ENCODE measurements around the gene PITPNC1.

DNA sequence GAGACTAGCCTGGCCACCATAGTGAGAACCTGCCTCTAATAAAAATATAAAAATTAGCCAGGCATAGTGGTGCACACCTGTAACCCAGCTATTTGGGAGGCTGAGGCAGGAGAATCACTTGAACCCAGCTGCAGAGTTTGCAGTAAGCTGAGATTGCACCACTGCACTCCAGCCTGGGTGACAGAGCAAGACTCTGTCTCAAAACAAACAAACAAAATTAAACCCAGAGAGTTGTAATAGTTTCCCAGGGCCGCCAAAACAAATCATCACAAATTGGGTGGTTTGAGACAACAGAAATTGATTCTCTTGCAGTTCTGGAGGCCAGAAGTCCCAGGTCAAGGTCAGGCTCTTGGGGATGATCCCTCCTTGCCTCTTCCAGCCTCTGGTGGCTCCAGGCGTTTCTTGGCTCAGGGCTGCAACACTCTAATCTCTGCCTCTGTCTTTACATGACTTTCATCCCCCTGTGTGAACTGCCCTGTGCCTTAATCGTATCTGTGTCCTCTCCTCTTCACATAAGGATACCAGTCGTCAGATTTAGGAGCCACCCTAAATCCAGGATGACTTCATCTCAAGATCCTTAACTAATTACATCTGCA lies 240.3 kb downstream of the PITPNC1 start:
- TF ChIP-seq POLR2A (IDR thresholded peaks at IDR 0.05; ENCODE audit: low read depth) (no peak), EP300 (IDR thresholded peaks at IDR 0.05) (no peak), POLR2AphosphoS5 (IDR thresholded peaks at IDR 0.05) (no peak)
- TF ChIP-seq, protein P1, sequence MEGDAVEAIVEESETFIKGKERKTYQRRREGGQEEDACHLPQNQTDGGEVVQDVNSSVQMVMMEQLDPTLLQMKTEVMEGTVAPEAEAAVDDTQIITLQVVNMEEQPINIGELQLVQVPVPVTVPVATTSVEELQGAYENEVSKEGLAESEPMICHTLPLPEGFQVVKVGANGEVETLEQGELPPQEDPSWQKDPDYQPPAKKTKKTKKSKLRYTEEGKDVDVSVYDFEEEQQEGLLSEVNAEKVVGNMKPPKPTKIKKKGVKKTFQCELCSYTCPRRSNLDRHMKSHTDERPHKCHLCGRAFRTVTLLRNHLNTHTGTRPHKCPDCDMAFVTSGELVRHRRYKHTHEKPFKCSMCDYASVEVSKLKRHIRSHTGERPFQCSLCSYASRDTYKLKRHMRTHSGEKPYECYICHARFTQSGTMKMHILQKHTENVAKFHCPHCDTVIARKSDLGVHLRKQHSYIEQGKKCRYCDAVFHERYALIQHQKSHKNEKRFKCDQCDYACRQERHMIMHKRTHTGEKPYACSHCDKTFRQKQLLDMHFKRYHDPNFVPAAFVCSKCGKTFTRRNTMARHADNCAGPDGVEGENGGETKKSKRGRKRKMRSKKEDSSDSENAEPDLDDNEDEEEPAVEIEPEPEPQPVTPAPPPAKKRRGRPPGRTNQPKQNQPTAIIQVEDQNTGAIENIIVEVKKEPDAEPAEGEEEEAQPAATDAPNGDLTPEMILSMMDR (IDR thresholded peaks at IDR 0.05), result no peak

All from esophagus muscularis mucosa (tissue), 4 donors.